Measurements from ENCODE around the gene FAM120B.

The FAM120B gene

GRCh38 chr6:170294298-170294730, 12.2 kb upstream of the FAM120B start:
- no peak for TF ChIP-seq ZNF274 (IDR thresholded peaks at IDR 0.05; ENCODE audit: low read depth, low read length)
- H3K4me3 ChIP-seq (ENCODE audit: low read length), result no peak overlapping the region

- peak overlapping the region; percentile 22; the same call in 1 of the 2 replicates for H3K4me3 ChIP-seq (ENCODE audit: low read length)
Measured at GRCh38 chr6:170294813-170295509, 11.6 kb upstream of the FAM120B start.

GRCh38 chr6:170295510-170296422, 10.8 kb upstream of the FAM120B start:
- H3K4me3 ChIP-seq (ENCODE audit: low read length), result peak overlapping the region; percentile 22; the same call in 1 of the 2 replicates

More at GRCh38 chr6:170294813-170295509, 11.6 kb upstream of the FAM120B start:
- no peak for TF ChIP-seq ZNF274 (IDR thresholded peaks at IDR 0.05; ENCODE audit: low read depth, low read length)

GRCh38 chr6:170296423-170296745, 10.2 kb upstream of the FAM120B start:
- TF ChIP-seq ZNF274 (IDR thresholded peaks at IDR 0.05; ENCODE audit: low read depth, low read length), result no peak
- no peak overlapping the region; the same call in 1 of the 2 replicates for H3K4me3 ChIP-seq (ENCODE audit: low read length)

More at GRCh38 chr6:170295510-170296422, 10.8 kb upstream of the FAM120B start:
- no peak for TF ChIP-seq ZNF274 (IDR thresholded peaks at IDR 0.05; ENCODE audit: low read depth, low read length)

- no peak for TF ChIP-seq ZNF274 (IDR thresholded peaks at IDR 0.05; ENCODE audit: low read depth, low read length)
- H3K4me3 ChIP-seq (ENCODE audit: low read length), result no peak overlapping the region
Measured at GRCh38 chr6:170296746-170297575, 9.6 kb upstream of the FAM120B start.

- TF ChIP-seq ZNF274 (IDR thresholded peaks at IDR 0.05; ENCODE audit: low read depth, low read length), result no peak
- no peak overlapping the region for H3K4me3 ChIP-seq (ENCODE audit: low read length)
Measured at GRCh38 chr6:170297576-170298330, 8.8 kb upstream of the FAM120B start.

GRCh38 chr6:170298688-170299087, 7.9 kb upstream of the FAM120B start:
- no peak overlapping the region for H3K4me3 ChIP-seq (ENCODE audit: low read length)
- no peak for TF ChIP-seq ZNF274 (IDR thresholded peaks at IDR 0.05; ENCODE audit: low read depth, low read length)

GRCh38 chr6:170301184-170301583, 5.4 kb upstream of the FAM120B start:
- no peak for TF ChIP-seq ZNF274 (IDR thresholded peaks at IDR 0.05; ENCODE audit: low read depth, low read length)
- H3K4me3 ChIP-seq (ENCODE audit: low read length), result no peak overlapping the region

GRCh38 chr6:170305805-170306323, 694 bp upstream of the FAM120B start:
- peak overlapping the region; percentile 61; the same call in 1 of the 2 replicates for H3K4me3 ChIP-seq (ENCODE audit: low read length)
- TF ChIP-seq ZNF274 (IDR thresholded peaks at IDR 0.05; ENCODE audit: low read depth, low read length), result no peak

- TF ChIP-seq ZNF274 (IDR thresholded peaks at IDR 0.05; ENCODE audit: low read depth, low read length), result no peak
- H3K4me3 ChIP-seq (ENCODE audit: low read length), result peak overlapping the region; percentile 78
Measured at GRCh38 chr6:170307080-170307545, 555 bp downstream of the FAM120B start.

GRCh38 chr6:170308761-170309160, 2.2 kb downstream of the FAM120B start:
- no peak overlapping the region for H3K4me3 ChIP-seq (ENCODE audit: low read length)
- TF ChIP-seq ZNF274 (IDR thresholded peaks at IDR 0.05; ENCODE audit: low read depth, low read length), result no peak

GRCh38 chr6:170311696-170312095, 5.1 kb downstream of the FAM120B start:
- no peak for TF ChIP-seq ZNF274 (IDR thresholded peaks at IDR 0.05; ENCODE audit: low read depth, low read length)
- H3K4me3 ChIP-seq (ENCODE audit: low read length), result no peak overlapping the region

- TF ChIP-seq ZNF274 (IDR thresholded peaks at IDR 0.05; ENCODE audit: low read depth, low read length), result no peak
- H3K4me3 ChIP-seq (ENCODE audit: low read length), result no peak overlapping the region
Measured at GRCh38 chr6:170312876-170313275, 6.3 kb downstream of the FAM120B start.

Measured in GM08714 (cell line).